ENCODE data around the gene TIMM21. TPM values are rescaled to one million over a fixed set of nuclear protein-coding genes. Genes with fewer than 3 reads are reported as not detected.
A peak's percentile ranks its signal among the peaks of the same experiment; 100 is the strongest.

TIMM21 gene
- total and polyA plus RNA-seq, 5 donors, result 73.9 to 153 (median 109) TPM

DNA sequence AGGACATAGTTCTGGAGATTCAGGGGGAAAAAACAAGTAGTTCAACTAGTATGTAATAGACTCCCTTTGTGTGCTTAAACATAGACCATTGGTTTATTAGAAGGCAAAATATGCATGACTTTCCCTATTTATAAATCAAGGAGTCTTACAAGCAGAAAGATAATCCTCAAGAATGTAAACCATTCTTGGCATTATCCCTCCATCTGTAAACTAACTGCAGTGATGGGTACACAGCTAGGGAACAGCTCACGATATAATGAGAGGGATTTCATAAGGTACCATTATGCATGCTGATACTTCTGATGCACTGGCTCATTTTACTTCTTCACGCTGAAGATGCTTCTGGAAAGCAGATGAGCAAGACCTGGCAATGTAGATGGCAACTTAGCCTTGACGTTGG, 1.6 kb upstream of the TIMM21 start:
- WGBS, result 40% methylated on average over 3 of the region's 3 CpGs
- H3K27me3 ChIP-seq (ENCODE audit: control insufficient read depth, insufficient read depth), result no peaks in the 10 kb centered on the region

GRCh38 chr18:74147491-74147778, 888 bp upstream of the TIMM21 start:
- Histone ChIP-seq H3K4me1 (ENCODE audit: control insufficient read depth, insufficient read depth, low read length) (peaks cover under 1% of the 10 kb centered on the region), H3K27me3 (ENCODE audit: control insufficient read depth, insufficient read depth) (no peaks in the 10 kb centered on the region), H3K4me3 (ENCODE audit: low read length) (peak overlapping the region; percentile 57), H3K9me3 (ENCODE audit: control insufficient read depth, low read length) (no peaks in the 10 kb centered on the region), H3K27ac (ENCODE audit: low read length) (no peak overlapping the region)
- WGBS, result under 1% methylated on average over 28 of the region's 28 CpGs
- DNase-seq (no peak), ATAC-seq (no peak)
- intact Hi-C loops (cut with DNase I), result no loop called here

More for the DNA sequence above, 1.6 kb upstream of the TIMM21 start:
- Histone ChIP-seq H3K4me1 (ENCODE audit: control insufficient read depth, insufficient read depth, low read length) (no peaks in the 10 kb centered on the region), H3K4me3 (ENCODE audit: low read length) (no peak overlapping the region), H3K9me3 (ENCODE audit: control insufficient read depth, low read length) (no peaks in the 10 kb centered on the region), H3K27ac (ENCODE audit: low read length) (no peak overlapping the region)
- intact Hi-C loops (cut with DNase I), result no loop called here
- ATAC-seq, result no peak
- DNase-seq, result no peak

DNA sequence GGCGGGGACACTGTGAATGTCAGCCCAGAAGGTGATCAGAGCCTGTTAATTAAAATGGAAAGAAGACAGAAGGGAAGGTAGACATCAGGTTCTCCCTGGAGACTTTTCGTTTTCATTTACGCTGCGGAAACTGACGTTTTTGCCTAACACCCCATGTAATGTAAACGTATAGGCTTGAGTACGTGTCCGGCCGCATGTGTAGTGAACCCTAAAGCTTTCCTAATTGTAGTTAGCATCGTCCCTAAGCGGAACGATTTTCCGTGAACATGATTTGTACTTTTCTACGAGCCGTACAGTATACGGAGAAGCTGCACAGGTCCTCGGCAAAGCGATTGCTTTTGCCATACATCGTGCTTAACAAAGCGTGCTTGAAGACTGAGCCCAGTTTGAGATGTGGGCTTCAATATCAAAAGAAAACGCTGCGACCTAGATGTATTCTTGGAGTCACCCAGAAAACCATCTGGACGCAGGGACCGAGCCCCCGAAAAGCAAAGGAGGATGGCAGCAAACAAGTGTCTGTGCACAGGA, 284 bp downstream of the TIMM21 start:
- H3K27me3 ChIP-seq (ENCODE audit: control insufficient read depth, insufficient read depth), result no peaks in the 10 kb centered on the region
- no peak for ATAC-seq
- WGBS, result under 1% methylated on average over 25 of the region's 25 CpGs

GRCh38 chr18:74149878-74150277, 1.6 kb downstream of the TIMM21 start:
- Histone ChIP-seq H3K27me3 (ENCODE audit: control insufficient read depth, insufficient read depth) (no peaks in the 10 kb centered on the region), H3K4me3 (ENCODE audit: low read length) (peak overlapping the region; percentile 26), H3K4me1 (ENCODE audit: control insufficient read depth, insufficient read depth, low read length) (peaks cover 5% of the 10 kb centered on the region), H3K9me3 (ENCODE audit: control insufficient read depth, low read length) (no peaks in the 10 kb centered on the region), H3K27ac (ENCODE audit: low read length) (no peak overlapping the region)
- ATAC-seq, result no peak
- no peak for DNase-seq
- intact Hi-C loops (cut with DNase I), result no loop called here
- 71% methylated on average over 5 of the region's 5 CpGs for WGBS

More for the DNA sequence above, 284 bp downstream of the TIMM21 start:
- DNase-seq, result no peak
- no peaks in the 10 kb centered on the region for H3K9me3 ChIP-seq (ENCODE audit: control insufficient read depth, low read length)
- H3K4me3 ChIP-seq (ENCODE audit: low read length), result peak overlapping the region; percentile 87
- intact Hi-C loops (cut with DNase I), result no loop called here
- peaks cover 5% of the 10 kb centered on the region for H3K4me1 ChIP-seq (ENCODE audit: control insufficient read depth, insufficient read depth, low read length)
- peak overlapping the region; percentile 81 for H3K27ac ChIP-seq (ENCODE audit: low read length)

GRCh38 chr18:74152270-74152669, 3.9 kb downstream of the TIMM21 start:
- DNase-seq, result peak in 2 of 3 donors; percentile 53 to 62
- ATAC-seq, result no peak
- H3K4me1 ChIP-seq (ENCODE audit: control insufficient read depth, insufficient read depth, low read length), result peaks cover 5% of the 10 kb centered on the region

DNA sequence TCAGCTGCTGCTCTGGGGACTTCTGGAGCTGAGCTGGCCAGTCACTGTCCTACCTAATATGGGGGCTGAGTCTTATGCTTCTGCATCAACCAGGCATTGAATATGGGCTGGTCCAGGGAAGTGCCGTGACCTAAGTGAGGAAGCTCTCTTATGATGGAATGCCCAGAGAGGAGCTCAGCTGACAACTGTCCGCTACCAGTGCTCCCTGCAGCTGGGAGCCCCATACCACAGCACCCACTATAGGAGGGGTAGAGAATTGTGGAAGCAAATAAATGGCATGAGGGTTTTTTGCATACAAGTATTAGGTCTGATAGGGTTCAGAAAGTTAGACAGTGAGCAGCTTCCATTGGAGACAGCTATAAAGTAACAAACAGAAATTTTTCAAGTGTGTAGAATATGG, 4.5 kb downstream of the TIMM21 start:
- ATAC-seq (no peak), DNase-seq (no peak)
- H3K27me3 ChIP-seq (ENCODE audit: control insufficient read depth, insufficient read depth), result no peaks in the 10 kb centered on the region
- no peaks in the 10 kb centered on the region for H3K9me3 ChIP-seq (ENCODE audit: control insufficient read depth, low read length)
- H3K4me1 ChIP-seq (ENCODE audit: control insufficient read depth, insufficient read depth, low read length), result peaks cover 5% of the 10 kb centered on the region
- no peak overlapping the region for H3K4me3 ChIP-seq (ENCODE audit: low read length)
- H3K27ac ChIP-seq (ENCODE audit: low read length), result peak overlapping the region; percentile 79
- intact Hi-C loops (cut with DNase I), result no loop called here
- WGBS, result 76% methylated on average over 2 of the region's 2 CpGs

More at GRCh38 chr18:74152270-74152669, 3.9 kb downstream of the TIMM21 start:
- Histone ChIP-seq H3K4me3 (ENCODE audit: low read length) (no peak overlapping the region), H3K27ac (ENCODE audit: low read length) (peak overlapping the region; percentile 79), H3K9me3 (ENCODE audit: control insufficient read depth, low read length) (no peaks in the 10 kb centered on the region), H3K27me3 (ENCODE audit: control insufficient read depth, insufficient read depth) (no peaks in the 10 kb centered on the region)
- intact Hi-C loops (cut with DNase I), result no loop called here
- WGBS, result 66% methylated on average over 6 of the region's 6 CpGs

DNA sequence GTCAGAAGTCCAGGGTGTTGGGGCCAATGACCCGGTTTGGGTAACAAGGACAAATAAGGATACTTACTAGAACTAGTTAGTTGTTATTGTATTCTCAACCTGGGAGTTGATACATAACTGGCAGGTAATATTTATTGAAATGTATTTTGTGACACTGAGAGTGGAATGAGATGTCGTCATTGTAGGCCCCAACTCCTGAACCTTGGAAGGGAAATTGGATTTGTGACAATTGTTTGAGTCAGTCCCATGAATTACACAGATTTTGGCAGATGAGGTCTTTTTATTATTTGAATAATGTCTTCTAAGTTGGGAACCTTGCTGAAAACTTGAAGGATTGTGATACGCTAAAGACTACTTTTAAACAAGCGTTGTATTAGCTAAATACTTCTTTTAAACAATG, 5.1 kb downstream of the TIMM21 start:
- ATAC-seq, result no peak
- Histone ChIP-seq H3K9me3 (ENCODE audit: control insufficient read depth, low read length) (no peaks in the 10 kb centered on the region), H3K4me3 (ENCODE audit: low read length) (no peak overlapping the region), H3K27ac (ENCODE audit: low read length) (no peak overlapping the region), H3K27me3 (ENCODE audit: control insufficient read depth, insufficient read depth) (no peaks in the 10 kb centered on the region), H3K4me1 (ENCODE audit: control insufficient read depth, insufficient read depth, low read length) (peaks cover 5% of the 10 kb centered on the region)
- 77% methylated on average over 4 of the region's 4 CpGs for WGBS
- intact Hi-C loops (cut with DNase I), result no loop called here
- no peak for DNase-seq

GRCh38 chr18:74153793-74154192, 5.5 kb downstream of the TIMM21 start:
- ATAC-seq, result no peak
- intact Hi-C loops (cut with DNase I), result no loop called here
- Histone ChIP-seq H3K27me3 (ENCODE audit: control insufficient read depth, insufficient read depth) (no peaks in the 10 kb centered on the region), H3K27ac (ENCODE audit: low read length) (no peak overlapping the region), H3K4me1 (ENCODE audit: control insufficient read depth, insufficient read depth, low read length) (peaks cover 5% of the 10 kb centered on the region), H3K4me3 (ENCODE audit: low read length) (no peak overlapping the region), H3K9me3 (ENCODE audit: control insufficient read depth, low read length) (no peaks in the 10 kb centered on the region)
- WGBS, result 94% methylated on average over 4 of the region's 4 CpGs
- DNase-seq, result no peak

GRCh38 chr18:74154716-74155115, 6.4 kb downstream of the TIMM21 start:
- no peak for ATAC-seq

GRCh38 chr18:74155276-74155675, 7.0 kb downstream of the TIMM21 start:
- DNase-seq (no peak), ATAC-seq (no peak)
- Histone ChIP-seq H3K27ac (ENCODE audit: low read length) (no peak overlapping the region), H3K4me3 (ENCODE audit: low read length) (no peak overlapping the region), H3K9me3 (ENCODE audit: control insufficient read depth, low read length) (no peaks in the 10 kb centered on the region), H3K4me1 (ENCODE audit: control insufficient read depth, insufficient read depth, low read length) (peaks cover 5% of the 10 kb centered on the region), H3K27me3 (ENCODE audit: control insufficient read depth, insufficient read depth) (no peaks in the 10 kb centered on the region)
- WGBS, result 83% methylated on average over 4 of the region's 4 CpGs
- intact Hi-C loops (cut with DNase I), result no loop called here

More at GRCh38 chr18:74154716-74155115, 6.4 kb downstream of the TIMM21 start:
- intact Hi-C loops (cut with DNase I), result no loop called here
- 90% methylated on average over 4 of the region's 4 CpGs for whole genome bisulfite sequencing
- no peak for DNase-seq
- Histone ChIP-seq H3K27me3 (ENCODE audit: control insufficient read depth, insufficient read depth) (no peaks in the 10 kb centered on the region), H3K4me1 (ENCODE audit: control insufficient read depth, insufficient read depth, low read length) (peaks cover 5% of the 10 kb centered on the region), H3K27ac (ENCODE audit: low read length) (no peak overlapping the region), H3K9me3 (ENCODE audit: control insufficient read depth, low read length) (no peaks in the 10 kb centered on the region), H3K4me3 (ENCODE audit: low read length) (no peak overlapping the region)

DNA sequence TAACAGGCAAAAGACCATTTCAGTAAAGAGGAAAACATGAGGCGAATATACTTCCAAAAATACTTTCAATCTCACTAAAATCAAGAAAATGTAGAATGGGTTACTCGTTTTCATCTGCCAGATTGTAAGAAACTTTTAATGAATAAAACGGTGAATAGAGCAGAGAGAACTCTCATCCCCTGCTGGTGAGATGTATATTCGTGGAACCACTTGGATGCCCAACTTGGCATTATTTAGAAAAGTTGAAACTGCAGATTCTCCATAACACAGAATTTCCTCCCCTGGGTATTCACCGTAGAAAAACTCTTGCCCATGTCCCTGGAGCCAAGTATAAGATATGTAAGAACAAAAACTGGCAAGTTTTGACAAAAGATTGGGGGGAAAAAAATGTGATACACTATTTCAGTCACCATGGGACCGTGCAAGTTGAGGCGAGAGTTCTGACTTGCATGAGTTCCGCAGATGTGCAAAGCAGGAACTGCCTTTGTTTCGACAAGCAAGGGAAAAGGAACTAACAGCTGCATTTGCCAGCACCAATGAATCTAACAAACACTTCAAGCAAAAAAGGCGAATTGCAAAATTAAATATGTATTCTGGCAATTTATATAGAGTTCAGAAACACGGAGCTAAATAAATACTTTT, 14.8 kb downstream of the TIMM21 start:
- intact Hi-C loops (cut with DNase I), result no loop called here
- DNase-seq, result no peak
- no peak overlapping the region for H3K27ac ChIP-seq (ENCODE audit: low read length)

DNA sequence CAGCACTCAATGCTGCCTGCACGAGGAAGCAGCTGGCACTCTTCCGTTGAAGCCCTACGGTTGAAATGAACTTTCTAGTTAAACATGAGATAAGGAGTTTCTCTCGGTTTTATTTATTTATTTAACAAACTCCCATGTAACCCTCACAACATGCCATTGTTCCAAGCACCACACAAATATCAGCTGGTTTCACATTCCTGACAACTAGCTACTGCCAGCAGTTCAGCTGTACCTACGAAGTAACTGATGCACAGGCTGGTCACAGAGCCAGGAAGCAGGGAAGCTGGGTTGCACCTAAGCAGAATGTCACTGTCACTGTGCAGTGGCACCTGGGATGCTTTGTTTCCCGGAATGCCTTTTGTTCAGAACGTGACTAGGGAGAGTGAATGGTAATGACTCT, 18.1 kb downstream of the TIMM21 start:
- H3K9me3 ChIP-seq (ENCODE audit: control insufficient read depth, low read length), result no peaks in the 10 kb centered on the region
- peaks cover 2% of the 10 kb centered on the region for H3K4me1 ChIP-seq (ENCODE audit: control insufficient read depth, insufficient read depth, low read length)
- H3K27ac ChIP-seq (ENCODE audit: low read length), result no peak overlapping the region
- WGBS, result 49% methylated on average over 7 of the region's 7 CpGs
- no peaks in the 10 kb centered on the region for H3K27me3 ChIP-seq (ENCODE audit: control insufficient read depth, insufficient read depth)
- no peak overlapping the region for H3K4me3 ChIP-seq (ENCODE audit: low read length)
- ATAC-seq (no peak), DNase-seq (no peak)
- intact Hi-C loops (cut with DNase I), result no loop called here

More for the DNA sequence above, 14.8 kb downstream of the TIMM21 start:
- Histone ChIP-seq H3K27me3 (ENCODE audit: control insufficient read depth, insufficient read depth) (no peaks in the 10 kb centered on the region), H3K4me1 (ENCODE audit: control insufficient read depth, insufficient read depth, low read length) (peaks cover 2% of the 10 kb centered on the region), H3K9me3 (ENCODE audit: control insufficient read depth, low read length) (no peaks in the 10 kb centered on the region), H3K4me3 (ENCODE audit: low read length) (no peak overlapping the region)
- WGBS, result 69% methylated on average over 11 of the region's 11 CpGs
- no peak for ATAC-seq
